Neuron (in vitro differentiated cells): ENCODE measurements around the gene BOD1L1.

Source experiments
- H2AFZ ChIP-seq: one replicate; pipeline ENCODE4 v1.6.1; 2013; ENCODE audit warnings: low read depth, mild to moderate bottlenecking, inconsistent platforms, low read length, moderate library complexity
- H3K27me3 ChIP-seq: one replicate; pipeline ENCODE4 v1.6.1; 2013; ENCODE audit warnings: low read length; ENCODE audit not compliant: insufficient read depth
- H3K36me3 ChIP-seq: one replicate; pipeline ENCODE4 v1.6.1; 2013; ENCODE audit warnings: low read length; ENCODE audit not compliant: insufficient read depth
- H3K4me1 ChIP-seq: one replicate; pipeline ENCODE4 v1.6.1; 2013; ENCODE audit warnings: low read length; ENCODE audit not compliant: insufficient read depth
- H3K4me3 ChIP-seq: 2 replicates; pipeline ENCODE4 v1.5.1; 2013; ENCODE audit warnings: mild to moderate bottlenecking, low read length, moderate library complexity
- H3K9me3 ChIP-seq: one replicate; pipeline ENCODE4 v1.6.1; 2013; ENCODE audit warnings: low read length

Gene BOD1L1

GRCh38 chr4:13529128-13529919 lies 98.2 kb downstream of the BOD1L1 start:
- H3K27me3 ChIP-seq, result peaks cover 85% of the 10 kb centered on the region
- peaks cover 3% of the 10 kb centered on the region for H3K4me1 ChIP-seq
- H3K4me3 ChIP-seq, result no peak overlapping the region
- H3K36me3 ChIP-seq, result no peaks in the 10 kb centered on the region
- H2AFZ ChIP-seq, result no peak overlapping the region
- H3K9me3 ChIP-seq, result peaks cover 7% of the 10 kb centered on the region

DNA sequence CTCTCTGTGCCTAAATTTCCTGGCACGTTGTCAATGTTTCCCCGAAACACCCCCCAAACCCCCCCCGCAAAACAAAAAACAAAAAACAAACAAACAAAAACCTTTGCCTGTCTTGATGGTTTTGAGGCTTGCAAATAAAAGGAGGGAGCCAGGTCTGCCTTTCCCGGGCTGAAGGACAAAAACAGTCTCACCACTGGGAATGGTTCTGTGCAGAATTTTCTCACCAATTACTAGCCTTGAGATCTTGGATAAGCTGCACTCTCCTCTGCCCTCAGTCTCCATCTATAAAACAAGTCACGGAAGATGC lies 98.8 kb downstream of the BOD1L1 start:
- Histone ChIP-seq H3K4me1 (peaks cover 3% of the 10 kb centered on the region), H3K9me3 (peaks cover 12% of the 10 kb centered on the region), H3K4me3 (no peak overlapping the region), H3K27me3 (peaks cover 85% of the 10 kb centered on the region), H3K36me3 (no peaks in the 10 kb centered on the region), H2AFZ (no peak overlapping the region)

GRCh38 chr4:13527981-13528820 lies 99.3 kb downstream of the BOD1L1 start:
- Histone ChIP-seq H3K36me3 (no peaks in the 10 kb centered on the region), H3K27me3 (peaks cover 86% of the 10 kb centered on the region), H3K9me3 (peaks cover 17% of the 10 kb centered on the region), H3K4me1 (peaks cover 3% of the 10 kb centered on the region), H2AFZ (no peak overlapping the region), H3K4me3 (no peak overlapping the region)

GRCh38 chr4:13527192-13527980 lies 100.1 kb downstream of the BOD1L1 start:
- Histone ChIP-seq H3K36me3 (no peaks in the 10 kb centered on the region), H3K4me1 (peaks cover 3% of the 10 kb centered on the region), H3K4me3 (no peak overlapping the region), H3K9me3 (peaks cover 21% of the 10 kb centered on the region), H3K27me3 (peaks cover 88% of the 10 kb centered on the region), H2AFZ (no peak overlapping the region)

DNA sequence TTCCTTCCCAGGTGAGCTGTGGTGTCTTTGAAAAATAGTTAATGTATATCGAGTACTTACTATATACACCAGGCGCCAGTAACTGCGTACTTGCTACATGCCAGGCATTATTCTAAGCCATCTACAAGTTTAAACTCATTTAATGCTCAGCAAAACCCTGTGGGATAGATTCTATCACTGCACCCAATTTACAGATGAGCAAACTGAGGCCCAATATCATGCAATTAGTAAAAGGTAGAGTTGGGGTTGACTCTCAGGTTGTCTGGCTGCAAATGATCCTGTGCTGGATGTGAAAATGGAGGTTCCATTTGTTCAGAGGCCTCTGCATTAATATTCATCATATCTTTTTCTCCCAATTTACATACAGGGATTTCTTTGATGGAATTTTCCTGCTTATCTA lies 100.9 kb downstream of the BOD1L1 start:
- H3K4me3 ChIP-seq, result no peak overlapping the region
- no peak overlapping the region for H2AFZ ChIP-seq
- H3K27me3 ChIP-seq, result peaks cover 91% of the 10 kb centered on the region
- H3K36me3 ChIP-seq, result no peaks in the 10 kb centered on the region
- peaks cover 21% of the 10 kb centered on the region for H3K9me3 ChIP-seq
- H3K4me1 ChIP-seq, result peaks cover 3% of the 10 kb centered on the region

- Histone ChIP-seq H3K27me3 (peaks cover 88% of the 10 kb centered on the region), H3K9me3 (peaks cover 21% of the 10 kb centered on the region), H3K4me3 (no peak overlapping the region), H2AFZ (no peak overlapping the region), H3K4me1 (no peaks in the 10 kb centered on the region), H3K36me3 (no peaks in the 10 kb centered on the region)
Observed at GRCh38 chr4:13525606-13526281, 101.8 kb downstream of the BOD1L1 start.

DNA sequence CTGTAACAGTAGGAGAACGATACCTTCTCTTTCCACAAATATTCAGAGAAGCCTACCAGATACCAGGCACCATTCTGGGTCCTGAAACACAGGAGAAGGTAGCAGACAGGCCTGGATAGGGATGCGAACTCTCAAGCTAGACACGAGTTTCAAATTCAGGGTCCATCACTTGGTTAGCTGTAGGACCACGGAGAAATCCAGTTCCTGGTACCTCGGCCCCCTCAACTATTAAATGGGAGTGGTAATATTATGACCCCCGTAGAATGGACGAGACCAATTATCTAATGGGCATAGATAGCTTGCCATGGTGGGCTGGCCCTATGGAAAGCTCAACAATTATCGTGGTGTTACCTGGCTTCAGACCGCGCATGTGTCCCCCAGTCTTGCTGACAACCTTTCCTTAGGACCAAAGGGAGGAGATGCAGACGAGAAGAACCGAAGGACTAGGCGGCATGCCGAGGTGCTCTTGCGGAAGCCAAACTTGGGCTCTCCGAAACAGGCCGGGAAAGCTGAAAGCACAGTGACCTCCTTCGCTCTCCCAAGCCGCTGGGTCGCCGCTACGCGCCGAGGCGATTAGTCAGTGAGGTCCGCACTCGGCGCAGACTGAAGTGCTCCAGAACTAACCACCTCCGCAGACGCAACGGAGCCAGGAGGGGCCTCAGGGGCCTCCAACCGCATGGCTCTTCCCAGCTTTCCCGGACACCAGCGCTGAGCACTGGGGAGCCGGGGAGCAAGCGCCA lies 102.9 kb downstream of the BOD1L1 start:
- H3K9me3 ChIP-seq, result peaks cover 21% of the 10 kb centered on the region
- H3K4me1 ChIP-seq, result no peaks in the 10 kb centered on the region
- no peaks in the 10 kb centered on the region for H3K36me3 ChIP-seq
- no peak overlapping the region for H2AFZ ChIP-seq
- peaks cover 80% of the 10 kb centered on the region for H3K27me3 ChIP-seq
- H3K4me3 ChIP-seq, result no peak overlapping the region

GRCh38 chr4:13523591-13524503 lies 103.7 kb downstream of the BOD1L1 start:
- Histone ChIP-seq H3K27me3 (peaks cover 73% of the 10 kb centered on the region), H2AFZ (no peak overlapping the region)

DNA sequence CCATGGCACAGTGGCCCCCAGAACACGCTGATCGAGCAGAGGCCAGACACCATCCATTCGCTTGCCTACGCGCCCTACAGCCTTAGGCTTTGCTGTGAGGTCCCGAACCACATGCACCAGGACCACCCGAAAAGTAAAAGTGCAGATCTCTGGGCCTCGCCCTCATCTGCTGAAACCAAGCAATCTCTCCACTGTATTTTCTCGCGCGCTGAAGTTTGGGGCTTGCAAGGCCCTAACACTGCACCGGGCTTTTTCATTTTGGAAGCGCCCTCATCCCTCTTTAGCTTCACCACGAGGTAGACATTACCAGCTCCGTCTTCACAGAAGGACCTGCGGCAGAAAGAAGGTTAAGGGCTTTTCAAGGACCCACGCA lies 104.4 kb downstream of the BOD1L1 start:
- Histone ChIP-seq H3K27me3 (peaks cover 69% of the 10 kb centered on the region), H3K36me3 (no peaks in the 10 kb centered on the region), H2AFZ (no peak overlapping the region), H3K4me3 (no peak overlapping the region), H3K9me3 (peaks cover 20% of the 10 kb centered on the region), H3K4me1 (no peaks in the 10 kb centered on the region)

More at GRCh38 chr4:13523591-13524503, 103.7 kb downstream of the BOD1L1 start:
- H3K36me3 ChIP-seq, result no peaks in the 10 kb centered on the region
- H3K4me1 ChIP-seq, result no peaks in the 10 kb centered on the region
- H3K4me3 ChIP-seq, result no peak overlapping the region
- peaks cover 21% of the 10 kb centered on the region for H3K9me3 ChIP-seq

GRCh38 chr4:13522282-13523104 lies 105.0 kb downstream of the BOD1L1 start:
- peaks cover 20% of the 10 kb centered on the region for H3K9me3 ChIP-seq
- no peaks in the 10 kb centered on the region for H3K36me3 ChIP-seq
- no peak overlapping the region for H3K4me3 ChIP-seq
- H3K27me3 ChIP-seq, result peaks cover 65% of the 10 kb centered on the region
- H2AFZ ChIP-seq, result no peak overlapping the region
- H3K4me1 ChIP-seq, result no peaks in the 10 kb centered on the region

DNA sequence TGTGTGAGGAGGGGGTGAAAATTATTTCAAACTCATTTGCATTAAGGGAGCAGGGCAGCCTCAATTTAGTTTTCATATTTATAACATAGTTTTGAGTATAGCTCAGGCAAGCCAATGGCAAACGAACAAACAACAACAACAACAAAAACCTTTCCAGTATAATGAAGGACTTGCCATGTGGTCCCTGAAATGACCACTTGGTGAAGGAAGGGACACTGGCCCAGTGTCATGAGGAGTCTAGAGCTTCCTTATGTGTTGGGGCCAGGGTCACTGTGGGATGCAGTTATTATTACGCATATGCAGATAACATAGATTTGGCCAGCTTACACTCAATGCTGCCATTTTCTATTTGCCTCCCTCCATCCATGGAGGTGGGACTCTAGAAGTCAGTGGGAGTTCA lies 106.5 kb downstream of the BOD1L1 start:
- Histone ChIP-seq H2AFZ (no peak overlapping the region), H3K27me3 (peaks cover 55% of the 10 kb centered on the region), H3K4me1 (no peaks in the 10 kb centered on the region), H3K4me3 (no peak overlapping the region), H3K36me3 (no peaks in the 10 kb centered on the region), H3K9me3 (peaks cover 20% of the 10 kb centered on the region)
